Suprapubic skin (tissue), 4 donors: ENCODE measurements around the gene SEC61A1.

Source experiments
- EP300 ChIP-seq: sonication (generic); formaldehyde crosslinking; IDR thresholded peaks from one replicate; pipeline ENCODE4 v1.6.1; 2017; ENCODE audit warnings: antibody characterized with exemption
- POLR2A ChIP-seq, 2 donors: fragments of 450-650 bp; IDR thresholded peaks; one replicate each; pipeline ENCODE4 v1.6.1; 2017; ENCODE audit warnings: antibody characterized with exemption in 2 of 2, mild to moderate bottlenecking in 2 of 2, moderate library complexity in 2 of 2
- POLR2AphosphoS5 ChIP-seq, 3 donors: sonication (generic); formaldehyde crosslinking; IDR thresholded peaks; one replicate each; pipeline ENCODE4 v1.6.1; 2017; ENCODE audit warnings: antibody characterized with exemption in 3 of 3
- TF ChIP-seq, protein P1 (sequence below), 2 donors: fragments of 200-600 bp in 1 of 2; fragments of 450-650 bp in 1 of 2; sonication (generic) in 1 of 2; IDR thresholded peaks; one replicate each; pipeline ENCODE4 v1.5.1; 2016 to 2019; ENCODE audit warnings: antibody characterized with exemption in 2 of 2, mild to moderate bottlenecking in 1 of 2, moderate library complexity in 1 of 2

DNA sequence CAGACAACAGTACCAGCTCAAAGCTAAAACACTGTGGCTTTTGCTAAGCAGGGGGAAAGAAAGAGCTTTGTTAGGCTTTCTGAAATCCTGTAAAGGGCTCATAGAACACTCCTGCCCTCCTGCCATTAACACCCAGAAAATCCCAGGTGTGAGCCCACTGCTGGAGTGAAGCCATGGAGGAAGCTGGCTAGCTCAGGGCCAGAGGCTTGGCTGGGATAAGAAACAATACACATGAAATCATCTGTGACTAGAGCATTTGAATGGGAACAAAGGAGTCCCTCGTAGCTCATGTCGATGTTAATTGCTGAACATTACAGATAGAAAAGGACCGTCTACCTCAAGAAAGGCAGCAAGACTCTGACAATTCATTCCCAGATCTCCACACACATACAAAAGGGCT is 47.9 kb downstream of the SEC61A1 start:
- TF ChIP-seq, protein P1, sequence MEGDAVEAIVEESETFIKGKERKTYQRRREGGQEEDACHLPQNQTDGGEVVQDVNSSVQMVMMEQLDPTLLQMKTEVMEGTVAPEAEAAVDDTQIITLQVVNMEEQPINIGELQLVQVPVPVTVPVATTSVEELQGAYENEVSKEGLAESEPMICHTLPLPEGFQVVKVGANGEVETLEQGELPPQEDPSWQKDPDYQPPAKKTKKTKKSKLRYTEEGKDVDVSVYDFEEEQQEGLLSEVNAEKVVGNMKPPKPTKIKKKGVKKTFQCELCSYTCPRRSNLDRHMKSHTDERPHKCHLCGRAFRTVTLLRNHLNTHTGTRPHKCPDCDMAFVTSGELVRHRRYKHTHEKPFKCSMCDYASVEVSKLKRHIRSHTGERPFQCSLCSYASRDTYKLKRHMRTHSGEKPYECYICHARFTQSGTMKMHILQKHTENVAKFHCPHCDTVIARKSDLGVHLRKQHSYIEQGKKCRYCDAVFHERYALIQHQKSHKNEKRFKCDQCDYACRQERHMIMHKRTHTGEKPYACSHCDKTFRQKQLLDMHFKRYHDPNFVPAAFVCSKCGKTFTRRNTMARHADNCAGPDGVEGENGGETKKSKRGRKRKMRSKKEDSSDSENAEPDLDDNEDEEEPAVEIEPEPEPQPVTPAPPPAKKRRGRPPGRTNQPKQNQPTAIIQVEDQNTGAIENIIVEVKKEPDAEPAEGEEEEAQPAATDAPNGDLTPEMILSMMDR (IDR thresholded peaks at IDR 0.05) = no peak
- TF ChIP-seq POLR2A (IDR thresholded peaks at IDR 0.05) (no peak), POLR2AphosphoS5 (IDR thresholded peaks at IDR 0.05) (no peak), EP300 (no peak)
